Measurements from ENCODE around the gene SNRNP70. TPM values are rescaled to one million over a fixed set of nuclear protein-coding genes. Genes with fewer than 3 reads are reported as not detected.

Gene SNRNP70
- total RNA-seq, 2 experiments from 2014 or later: 181 to 392 TPM

- Histone ChIP-seq H3K4me1 (ENCODE audit: insufficient read depth, low read length, poor library complexity, severe bottlenecking) (peaks cover 6% of the 10 kb centered on the region), H3K4me3 (ENCODE audit: low read depth, low read length, poor library complexity, severe bottlenecking) (no peak overlapping the region), H3K4me2 (ENCODE audit: low read length) (no peak overlapping the region), H3K27ac (ENCODE audit: low read depth, low read length, poor library complexity, severe bottlenecking) (no peak overlapping the region), H3K79me2 (ENCODE audit: insufficient read depth, low read depth, low read length) (peaks cover 10% of the 10 kb centered on the region), H4K20me1 (ENCODE audit: insufficient read depth, low read length) (peaks cover 6% of the 10 kb centered on the region), H2AFZ (ENCODE audit: low read length) (no peak overlapping the region), H3K9me3 (ENCODE audit: low read length) (no peaks in the 10 kb centered on the region), H3K9me2 (ENCODE audit: insufficient read depth, low read length) (no peaks in the 10 kb centered on the region), H3K36me3 (ENCODE audit: insufficient read depth, low read length) (peaks cover 5% of the 10 kb centered on the region)
- CTCF ChIA-PET (ENCODE audit: unreplicated experiment): no interaction called here
- no peak for DNase-seq (ENCODE audit: low spot score)
- POLR2A ChIA-PET: no interaction called here
- TF ChIP-seq EZH2phosphoT487 (IDR thresholded peaks at IDR 0.05; ENCODE audit: borderline replicate concordance, low read depth, low read length): no peak
- TF ChIP-seq, protein P1, sequence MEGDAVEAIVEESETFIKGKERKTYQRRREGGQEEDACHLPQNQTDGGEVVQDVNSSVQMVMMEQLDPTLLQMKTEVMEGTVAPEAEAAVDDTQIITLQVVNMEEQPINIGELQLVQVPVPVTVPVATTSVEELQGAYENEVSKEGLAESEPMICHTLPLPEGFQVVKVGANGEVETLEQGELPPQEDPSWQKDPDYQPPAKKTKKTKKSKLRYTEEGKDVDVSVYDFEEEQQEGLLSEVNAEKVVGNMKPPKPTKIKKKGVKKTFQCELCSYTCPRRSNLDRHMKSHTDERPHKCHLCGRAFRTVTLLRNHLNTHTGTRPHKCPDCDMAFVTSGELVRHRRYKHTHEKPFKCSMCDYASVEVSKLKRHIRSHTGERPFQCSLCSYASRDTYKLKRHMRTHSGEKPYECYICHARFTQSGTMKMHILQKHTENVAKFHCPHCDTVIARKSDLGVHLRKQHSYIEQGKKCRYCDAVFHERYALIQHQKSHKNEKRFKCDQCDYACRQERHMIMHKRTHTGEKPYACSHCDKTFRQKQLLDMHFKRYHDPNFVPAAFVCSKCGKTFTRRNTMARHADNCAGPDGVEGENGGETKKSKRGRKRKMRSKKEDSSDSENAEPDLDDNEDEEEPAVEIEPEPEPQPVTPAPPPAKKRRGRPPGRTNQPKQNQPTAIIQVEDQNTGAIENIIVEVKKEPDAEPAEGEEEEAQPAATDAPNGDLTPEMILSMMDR (conservative IDR thresholded peaks at IDR 0.05; ENCODE audit: low read length): no peak
- intact Hi-C loops (cut with micrococcal nuclease; ENCODE audit: unreplicated experiment): no loop called here
- no TSS peak for BruUV-seq (replicated peaks)
Measured at GRCh38 chr19:49081273-49081672, 4.0 kb upstream of the SNRNP70 start.

DNA sequence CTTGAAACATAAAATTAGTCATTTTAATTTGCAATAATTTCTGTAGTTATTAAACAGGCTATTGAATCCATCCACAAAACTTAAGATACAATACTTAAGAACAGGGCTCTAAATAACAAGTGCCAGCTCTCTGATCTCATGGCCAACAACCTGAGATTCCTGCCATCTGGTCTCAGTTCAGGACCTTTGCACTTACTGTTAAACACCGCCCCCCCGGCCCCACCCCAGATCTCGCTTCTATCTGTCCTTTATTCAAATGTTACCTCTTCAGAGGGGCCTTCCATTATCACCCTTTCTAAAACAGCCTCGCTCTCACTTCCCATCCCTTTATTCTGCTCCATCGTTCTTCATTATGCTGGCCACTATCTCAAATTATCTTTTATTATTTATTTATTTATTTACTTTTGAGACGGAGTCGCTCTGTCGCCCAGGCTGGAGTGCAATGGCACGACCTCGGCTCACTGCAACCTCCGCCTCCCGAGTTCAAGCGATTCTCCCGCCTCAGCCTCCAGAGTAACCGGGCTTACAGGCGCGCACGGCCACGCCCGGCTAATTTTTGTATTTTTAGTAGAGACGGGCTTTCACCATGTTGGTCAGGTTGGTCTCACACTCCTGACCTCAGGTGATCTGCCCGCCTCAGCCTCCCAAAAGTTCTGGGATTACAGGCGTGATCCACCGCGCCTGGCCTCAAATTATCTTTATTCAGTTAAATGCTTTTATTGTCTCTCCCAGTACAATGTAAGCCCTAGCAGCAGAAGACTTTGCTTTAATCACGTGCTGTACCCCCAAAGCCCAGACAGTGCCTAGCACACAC is 838 bp upstream of the SNRNP70 start:
- no peaks in the 10 kb centered on the region for H3K9me3 ChIP-seq (ENCODE audit: low read length)
- H3K79me2 ChIP-seq (ENCODE audit: insufficient read depth, low read depth, low read length): peaks cover 40% of the 10 kb centered on the region
- H3K4me1 ChIP-seq (ENCODE audit: insufficient read depth, low read length, poor library complexity, severe bottlenecking): peaks cover 21% of the 10 kb centered on the region
- H2AFZ ChIP-seq (ENCODE audit: low read length): peak overlapping the region; percentile 92
- CTCF ChIA-PET (ENCODE audit: unreplicated experiment): no interaction called here
- intact Hi-C loops (cut with micrococcal nuclease; ENCODE audit: unreplicated experiment): no loop called here
- DNase-seq (ENCODE audit: low spot score): no peak
- TF ChIP-seq, protein P1 (conservative IDR thresholded peaks at IDR 0.05; ENCODE audit: low read length): no peak
- no peak for TF ChIP-seq EZH2phosphoT487 (IDR thresholded peaks at IDR 0.05; ENCODE audit: borderline replicate concordance, low read depth, low read length)
- POLR2A ChIA-PET: no interaction called here
- peaks cover 33% of the 10 kb centered on the region for H3K36me3 ChIP-seq (ENCODE audit: insufficient read depth, low read length)
- BruUV-seq (replicated peaks): no TSS peak
- peak overlapping the region; percentile 98 for H3K4me3 ChIP-seq (ENCODE audit: low read depth, low read length, poor library complexity, severe bottlenecking)
- H3K9me2 ChIP-seq (ENCODE audit: insufficient read depth, low read length): no peaks in the 10 kb centered on the region
- H3K4me2 ChIP-seq (ENCODE audit: low read length): peak overlapping the region; percentile 69
- peak overlapping the region; percentile 68 for H3K27ac ChIP-seq (ENCODE audit: low read depth, low read length, poor library complexity, severe bottlenecking)
- peaks cover 24% of the 10 kb centered on the region for H4K20me1 ChIP-seq (ENCODE audit: insufficient read depth, low read length)

DNA sequence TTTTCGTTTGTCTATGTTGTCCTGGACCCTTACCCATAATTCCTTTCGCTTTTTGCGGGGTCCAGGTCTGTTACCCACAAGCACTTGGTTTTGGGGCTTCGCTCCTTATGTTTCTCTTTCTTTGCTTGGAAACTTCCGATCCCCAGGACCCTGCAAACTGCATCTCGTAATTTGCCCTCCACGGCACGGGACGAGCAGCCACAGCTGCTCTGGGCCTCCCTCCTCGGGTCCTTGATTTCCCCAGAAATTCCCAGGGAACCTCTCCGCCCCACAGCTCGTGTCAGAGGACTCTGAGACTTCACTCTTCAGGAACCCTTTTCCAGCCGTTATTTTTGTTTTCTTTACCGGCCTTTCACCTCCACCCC is 599 bp downstream of the SNRNP70 start:
- POLR2A ChIA-PET: no interaction called here
- Histone ChIP-seq H3K27ac (ENCODE audit: low read depth, low read length, poor library complexity, severe bottlenecking) (peak overlapping the region; percentile 68), H3K79me2 (ENCODE audit: insufficient read depth, low read depth, low read length) (peaks cover 52% of the 10 kb centered on the region), H3K4me1 (ENCODE audit: insufficient read depth, low read length, poor library complexity, severe bottlenecking) (peaks cover 21% of the 10 kb centered on the region), H3K4me2 (ENCODE audit: low read length) (peak overlapping the region; percentile 100), H2AFZ (ENCODE audit: low read length) (peak overlapping the region; percentile 33; the same call in 1 of the 2 replicates), H4K20me1 (ENCODE audit: insufficient read depth, low read length) (peaks cover 24% of the 10 kb centered on the region), H3K9me2 (ENCODE audit: insufficient read depth, low read length) (no peaks in the 10 kb centered on the region), H3K36me3 (ENCODE audit: insufficient read depth, low read length) (peaks cover 46% of the 10 kb centered on the region), H3K4me3 (ENCODE audit: low read depth, low read length, poor library complexity, severe bottlenecking) (peak overlapping the region; percentile 98), H3K9me3 (ENCODE audit: low read length) (no peaks in the 10 kb centered on the region)
- CTCF ChIA-PET (ENCODE audit: unreplicated experiment): no interaction called here
- no peak for TF ChIP-seq EZH2phosphoT487 (IDR thresholded peaks at IDR 0.05; ENCODE audit: borderline replicate concordance, low read depth, low read length)
- TF ChIP-seq, protein P1 (conservative IDR thresholded peaks at IDR 0.05; ENCODE audit: low read length): 0 out of 2 replicates have a peak, but pooled peaks have one; percentile 8
- intact Hi-C loops (cut with micrococcal nuclease; ENCODE audit: unreplicated experiment): no loop called here
- BruUV-seq (replicated peaks): no TSS peak
- DNase-seq (ENCODE audit: low spot score): no peak
